A549 (cell line): ENCODE results near the gene RPA3. TPM values are rescaled to one million over a fixed set of nuclear protein-coding genes. Genes with fewer than 3 reads are reported as not detected.

ENCODE experiments used
- ATAC-seq, 2 experiments: fragments of 200-7000 bp in 1 of 2; fragments of >200 bp in 1 of 2; cut with Nextera tagmentation in 1 of 2; cut with Tn5 transposase in 1 of 2; 3 replicates each; pipeline versions ENCODE4 v1.8.0 to v1.9.1; 2018 to 2020; ENCODE audit warnings: mild to moderate bottlenecking in 1 of 2, moderate library complexity in 1 of 2
- CTCF ChIA-PET: fragments of 300-600 bp; sonication (Branson Sonifier 250); formaldehyde crosslinking; extraction: SDS; loops from one replicate; lab custom pipeline; 2021; ENCODE audit warnings: antibody characterized with exemption, inconsistent platforms; lab: Yijun Ruan, JAX
- POLR2A ChIA-PET: fragments of 350-600 bp; formaldehyde crosslinking; extraction: SDS; loops from one replicate; lab custom pipeline; 2021; ENCODE audit warnings: antibody characterized with exemption, inconsistent platforms; lab: Yijun Ruan, JAX
- DNase-seq, 2 experiments: peaks; one replicate each; pipeline versions ENCODE4 v3.0.0 to v3.0.0-alpha.2; 2011 to 2016; ENCODE audit warnings: low read depth in 1 of 2, low spot score in 1 of 2
- FAIRE-seq: peaks from 2 replicates; lab custom pipeline; 2011; peaks lifted over from hg19 to GRCh38; lab: Jason Lieb, UNC
- H3K27ac ChIP-seq, 2 experiments: fragments of >200 bp; sonication (Bioruptor Twin); formaldehyde crosslinking; 3 replicates each; pipeline ENCODE4 v1.5.1; 2016 to 2017
- H3K4me1 ChIP-seq: fragments of >200 bp; sonication (Bioruptor Twin); formaldehyde crosslinking; 3 replicates; pipeline ENCODE4 v1.6.1; 2016
- H3K4me2 ChIP-seq: fragments of >200 bp; sonication (Bioruptor Twin); formaldehyde crosslinking; 3 replicates; pipeline ENCODE4 v1.6.1; 2016
- H3K4me3 ChIP-seq: fragments of >200 bp; sonication (Bioruptor Twin); formaldehyde crosslinking; 3 replicates; pipeline ENCODE4 v1.5.1; 2016
- H3K9me3 ChIP-seq: fragments of >200 bp; sonication (Bioruptor Twin); formaldehyde crosslinking; 3 replicates; pipeline ENCODE4 v1.6.1; 2016
- BHLHE40 ChIP-seq: IDR thresholded peaks from 2 replicates; pipeline ENCODE4 v1.6.1; 2012; ENCODE audit warnings: low read depth, low read length, inconsistent platforms
- CBX2 ChIP-seq: fragments of 200-600 bp; sonication (generic); IDR thresholded peaks from 2 replicates; pipeline ENCODE4 v1.6.1; 2016; ENCODE audit warnings: low read depth, mild to moderate bottlenecking, borderline replicate concordance
- CBX8 ChIP-seq: fragments of 200-600 bp; sonication (generic); IDR thresholded peaks from 2 replicates; pipeline ENCODE4 v1.6.1; 2016
- CHD2 ChIP-seq: fragments of 150-350 bp; IDR thresholded peaks from 2 replicates; pipeline ENCODE4 v1.6.1; 2014; ENCODE audit warnings: low read length; ENCODE audit not compliant: partially characterized antibody
- CHD4 ChIP-seq: fragments of 200-600 bp; sonication (generic); IDR thresholded peaks from 2 replicates; pipeline ENCODE4 v1.6.1; 2016; ENCODE audit warnings: antibody characterized with exemption, mild to moderate bottlenecking, borderline replicate concordance
- EHF ChIP-seq: fragments of 250-450 bp; sonication (Bioruptor Pico); IDR thresholded peaks from 2 replicates; pipeline ENCODE4 v1.5.0; 2020; ENCODE audit warnings: mild to moderate bottlenecking
- EHMT2 ChIP-seq: fragments of 200-600 bp; sonication (generic); IDR thresholded peaks from 2 replicates; pipeline ENCODE4 v1.6.1; 2016; ENCODE audit warnings: antibody characterized with exemption, low read depth, mild to moderate bottlenecking, moderate library complexity
- ESRRA ChIP-seq: fragments of 150-350 bp; IDR thresholded peaks from 2 replicates; pipeline ENCODE4 v1.6.1; 2014; ENCODE audit warnings: mild to moderate bottlenecking, low read length, borderline replicate concordance
- FOSL2 ChIP-seq, 2 experiments: fragments of 450-650 bp in 1 of 2; fragments of >200 bp in 1 of 2; sonication (Bioruptor Twin) in 1 of 2; formaldehyde crosslinking; IDR thresholded peaks; 2 replicates each; pipeline versions ENCODE4 v1.5.0 to v1.6.1; 2016 to 2020; ENCODE audit warnings: mild to moderate bottlenecking in 1 of 2, moderate library complexity in 1 of 2
- GATA3 ChIP-seq: IDR thresholded peaks from 2 replicates; pipeline ENCODE4 v1.6.1; 2012; ENCODE audit warnings: borderline replicate concordance
- HDAC2 ChIP-seq: fragments of 200-600 bp; sonication (generic); IDR thresholded peaks from 2 replicates; pipeline ENCODE4 v1.6.1; 2016
- HEYL ChIP-seq: fragments of 250-450 bp; sonication (Bioruptor Pico); IDR thresholded peaks from 2 replicates; pipeline ENCODE4 v1.8.0; 2021; ENCODE audit warnings: mild to moderate bottlenecking, moderate library complexity
- HOXA7 ChIP-seq: fragments of 250-450 bp; sonication (Bioruptor Pico); IDR thresholded peaks from 2 replicates; pipeline ENCODE4 v1.5.0; 2020; ENCODE audit warnings: mild to moderate bottlenecking, moderate library complexity
- KDM1A ChIP-seq: fragments of 200-600 bp; sonication (generic); IDR thresholded peaks from 2 replicates; pipeline ENCODE4 v1.6.1; 2016; ENCODE audit warnings: low read depth, mild to moderate bottlenecking
- KDM5A ChIP-seq: fragments of 200-600 bp; sonication (generic); IDR thresholded peaks from 2 replicates; pipeline ENCODE4 v1.6.1; 2016; ENCODE audit warnings: antibody characterized with exemption, mild to moderate bottlenecking
- MAFK ChIP-seq: fragments of 450-650 bp; IDR thresholded peaks from 2 replicates; pipeline ENCODE4 v1.6.1; 2014; ENCODE audit not compliant: partially characterized antibody
- MYC ChIP-seq: IDR thresholded peaks from 2 replicates; pipeline ENCODE4 v1.6.1; 2012; ENCODE audit warnings: mild to moderate bottlenecking, inconsistent platforms, low read length, improper control_type of control experiment, borderline replicate concordance
- NFE2L2 ChIP-seq: fragments of 150-350 bp; conservative IDR thresholded peaks from 2 replicates; pipeline ENCODE4 v1.6.1; 2014; ENCODE audit warnings: low read length
- NPAS2 ChIP-seq: fragments of 250-450 bp; sonication (Bioruptor Pico); IDR thresholded peaks from 2 replicates; pipeline ENCODE4 v1.8.0; 2022; ENCODE audit warnings: mild to moderate bottlenecking, moderate library complexity, borderline replicate concordance
- POLR2AphosphoS2 ChIP-seq: conservative IDR thresholded peaks from 2 replicates; pipeline ENCODE4 v1.6.1; 2012; ENCODE audit warnings: low read length, improper control_type of control experiment, inconsistent platforms
- RAD21 ChIP-seq, 2 experiments: fragments of >200 bp in 1 of 2; sonication (Bioruptor Twin) in 1 of 2; formaldehyde crosslinking in 1 of 2; IDR thresholded peaks in 1 of 2; conservative IDR thresholded peaks in 1 of 2; 2 replicates in 1 of 2; 3 replicates in 1 of 2; pipeline ENCODE4 v1.6.1; 2012 to 2018; ENCODE audit warnings: inconsistent platforms in 1 of 2
- RARB ChIP-seq: fragments of 250-450 bp; sonication (Bioruptor Pico); IDR thresholded peaks from 2 replicates; pipeline ENCODE4 v1.8.0; 2021; ENCODE audit warnings: mild to moderate bottlenecking, moderate library complexity
- TFCP2L1 ChIP-seq: fragments of 250-450 bp; sonication (Bioruptor Pico); IDR thresholded peaks from 2 replicates; pipeline ENCODE4 v1.5.0; 2021; ENCODE audit warnings: mild to moderate bottlenecking
- ZC3H11A ChIP-seq: fragments of 450-650 bp; IDR thresholded peaks from 2 replicates; pipeline ENCODE4 v1.6.1; 2014; ENCODE audit warnings: antibody characterized with exemption, mild to moderate bottlenecking
- ZFP36 ChIP-seq: fragments of 450-650 bp; IDR thresholded peaks from 2 replicates; pipeline ENCODE4 v1.6.1; 2014; ENCODE audit warnings: borderline replicate concordance; ENCODE audit not compliant: partially characterized antibody
- ZNF302 ChIP-seq: fragments of 250-450 bp; sonication (Bioruptor Pico); IDR thresholded peaks from 2 replicates; pipeline ENCODE4 v1.9.0; 2021; ENCODE audit warnings: inconsistent platforms, mild to moderate bottlenecking, moderate library complexity
- ZSCAN20 ChIP-seq: fragments of 250-450 bp; sonication (Bioruptor Pico); IDR thresholded peaks from 2 replicates; pipeline ENCODE4 v1.8.0; 2022; ENCODE audit warnings: mild to moderate bottlenecking, moderate library complexity
- WGBS: methylation state at CpG from one replicate; pipeline ENCODE4 v1.1.6; 2017; ENCODE audit errors: missing lambda C conversion rate; 5-methylcytosine and 5-hydroxymethylcytosine counted together
- polyA plus RNA-seq, 4 experiments: library from polyadenylated mRNA; depleted of rRNA in 3 of 4; stranded (reverse); fragments of >200 nt; fragmentation: RNase III in 1 of 4; extraction: RNeasy Plus Mini Kit Qiagen cat#74134 plus additional on column Dnase treatment in 1 of 4; gene quantifications; 2 replicates in 3 of 4; 3 replicates in 1 of 4; pipeline ENCODE4 v1.2.3, GENCODE V29; 2011 to 2017
- TF ChIP-seq, protein P1 (sequence below): fragments of 250-450 bp; sonication (Bioruptor Pico); IDR thresholded peaks from 2 replicates; pipeline ENCODE4 v1.5.0; 2020; ENCODE audit warnings: low read depth, mild to moderate bottlenecking, moderate library complexity
- TF ChIP-seq, protein P2 (sequence below): fragments of >200 bp; sonication (Bioruptor Twin); formaldehyde crosslinking; IDR thresholded peaks from 3 replicates; pipeline ENCODE4 v1.6.1; 2016
- TF ChIP-seq, protein P3 (sequence below): fragments of >200 bp; sonication (Bioruptor Twin); formaldehyde crosslinking; IDR thresholded peaks from 2 replicates; pipeline ENCODE4 v1.6.1; 2016

Gene RPA3
- polyA plus RNA-seq, 2 of the 4 experiments (the other 2 are of a cell fraction): 95.1 to 129 TPM

DNA sequence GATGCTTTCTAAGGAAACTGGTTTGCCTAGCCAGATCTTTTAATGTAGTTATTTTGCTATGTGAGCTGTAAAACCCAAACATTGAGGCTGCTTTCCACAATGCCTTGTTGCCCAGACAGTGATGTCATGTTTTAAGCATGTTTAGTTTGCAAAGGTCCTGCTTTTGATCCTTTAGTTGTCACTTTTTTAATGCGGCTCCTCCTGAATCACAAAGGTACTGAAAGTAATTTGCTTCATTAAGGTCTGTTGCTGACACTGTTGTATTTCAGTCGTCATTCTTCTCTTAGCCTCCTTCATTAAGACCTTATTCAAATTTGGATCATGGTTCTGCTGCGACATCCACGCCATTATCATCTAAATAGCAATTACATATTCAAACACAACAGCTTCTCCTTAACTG lies 10.6 kb downstream of the RPA3 start:
- CTCF ChIA-PET: interaction anchor here (1.1 kb wide), 1 partner anchor 8 kb away, joined by 3 read pairs; no protein-coding TSS in a partner anchor
- FAIRE-seq (no peak), ATAC-seq (no peak), DNase-seq (no peak)
- no peak overlapping the region for H3K4me3 ChIP-seq
- H3K4me2 ChIP-seq: peak overlapping the region; percentile 18; the same call in 1 of the 3 replicates
- no peak overlapping the region for H3K27ac ChIP-seq
- TF ChIP-seq MAFK (no peak), NFE2L2 (no peak)
- WGBS: 82% methylated on average over 4 of the region's 4 CpGs
- POLR2A ChIA-PET: no interaction called here
- no peaks in the 10 kb centered on the region for H3K9me3 ChIP-seq
- peaks cover 11% of the 10 kb centered on the region; the same call in 2 of the 3 replicates for H3K4me1 ChIP-seq

DNA sequence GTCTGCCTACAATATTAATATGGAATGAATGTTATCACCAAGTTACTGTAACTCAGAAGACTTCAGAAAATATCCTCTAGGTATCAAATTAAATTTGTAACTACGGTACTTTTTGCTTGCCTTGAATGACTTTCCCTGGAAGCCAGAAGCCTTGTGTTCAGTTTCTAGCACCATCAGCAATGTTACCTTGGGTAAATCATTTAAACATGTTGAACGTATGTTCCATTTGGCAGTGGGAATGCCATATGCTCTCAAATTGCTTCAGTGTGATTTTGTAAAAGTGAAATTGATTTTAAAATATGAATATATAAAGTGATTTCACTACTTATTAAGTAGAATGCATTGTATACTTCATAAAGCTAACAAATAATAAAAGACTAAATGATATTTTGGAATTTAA lies 11.2 kb downstream of the RPA3 start:
- H3K9me3 ChIP-seq: no peaks in the 10 kb centered on the region
- ChIA-PET CTCF (no interaction called here), POLR2A (no interaction called here)
- DNase-seq: no peak
- no peak overlapping the region for H3K4me3 ChIP-seq
- TF ChIP-seq EHF (CRISPR knock-in tag) (no peak), CBX8 (no peak), NPAS2 (no peak), CHD2 (no peak), GATA3 (no peak), ZFP36 (no peak), KDM1A (no peak), EHMT2 (no peak), CHD4 (no peak), RARB (no peak)
- TF ChIP-seq, all 56 proteins: peak for 0
- WGBS: 91% methylated on average over 2 of the region's 2 CpGs
- Histone ChIP-seq H3K4me2 (peak overlapping the region; percentile 18; the same call in 1 of the 3 replicates), H3K4me1 (peaks cover 11% of the 10 kb centered on the region; the same call in 2 of the 3 replicates), H3K27ac (no peak overlapping the region)
- no peak for FAIRE-seq
- ATAC-seq: no peak

DNA sequence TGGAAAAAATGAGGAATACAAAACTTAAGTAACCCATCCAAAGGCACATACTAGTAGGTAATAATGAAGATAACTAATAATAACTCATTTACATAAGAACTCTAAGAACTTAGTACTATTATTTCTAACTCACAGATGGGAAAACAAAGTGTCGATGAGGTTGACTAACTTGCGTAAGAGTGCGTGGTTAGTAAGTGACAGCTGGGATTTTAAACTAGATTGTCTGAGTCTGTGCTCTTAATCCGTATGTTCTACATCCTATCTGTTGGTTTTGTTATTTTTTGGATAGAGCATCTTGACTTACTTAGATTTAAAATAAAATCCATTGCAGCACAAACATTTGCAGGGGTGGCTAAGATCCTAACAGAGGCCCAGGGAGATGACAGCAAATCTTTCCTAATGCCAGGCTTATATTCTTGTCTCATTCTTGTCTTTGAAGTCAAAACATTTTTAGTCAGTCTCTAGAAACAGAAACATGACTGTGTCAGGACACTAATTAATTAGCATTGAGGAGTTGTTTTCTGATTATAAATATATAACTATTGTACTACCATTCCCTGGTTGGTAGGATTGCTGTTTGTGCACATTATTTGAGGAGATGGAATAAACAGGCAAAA lies 11.7 kb downstream of the RPA3 start:
- no peak for FAIRE-seq
- Histone ChIP-seq H3K4me1 (peaks cover 11% of the 10 kb centered on the region; the same call in 2 of the 3 replicates), H3K9me3 (no peaks in the 10 kb centered on the region), H3K27ac (no peak overlapping the region), H3K4me3 (no peak overlapping the region), H3K4me2 (no peak overlapping the region)
- WGBS: 93% methylated on average over 4 of the region's 4 CpGs
- POLR2A ChIA-PET: no interaction called here
- no peak for ATAC-seq
- TF ChIP-seq, protein P1, sequence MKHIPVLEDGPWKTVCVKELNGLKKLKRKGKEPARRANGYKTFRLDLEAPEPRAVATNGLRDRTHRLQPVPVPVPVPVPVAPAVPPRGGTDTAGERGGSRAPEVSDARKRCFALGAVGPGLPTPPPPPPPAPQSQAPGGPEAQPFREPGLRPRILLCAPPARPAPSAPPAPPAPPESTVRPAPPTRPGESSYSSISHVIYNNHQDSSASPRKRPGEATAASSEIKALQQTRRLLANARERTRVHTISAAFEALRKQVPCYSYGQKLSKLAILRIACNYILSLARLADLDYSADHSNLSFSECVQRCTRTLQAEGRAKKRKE (CRISPR knock-in tag): no peak
- TF ChIP-seq, protein P2, sequence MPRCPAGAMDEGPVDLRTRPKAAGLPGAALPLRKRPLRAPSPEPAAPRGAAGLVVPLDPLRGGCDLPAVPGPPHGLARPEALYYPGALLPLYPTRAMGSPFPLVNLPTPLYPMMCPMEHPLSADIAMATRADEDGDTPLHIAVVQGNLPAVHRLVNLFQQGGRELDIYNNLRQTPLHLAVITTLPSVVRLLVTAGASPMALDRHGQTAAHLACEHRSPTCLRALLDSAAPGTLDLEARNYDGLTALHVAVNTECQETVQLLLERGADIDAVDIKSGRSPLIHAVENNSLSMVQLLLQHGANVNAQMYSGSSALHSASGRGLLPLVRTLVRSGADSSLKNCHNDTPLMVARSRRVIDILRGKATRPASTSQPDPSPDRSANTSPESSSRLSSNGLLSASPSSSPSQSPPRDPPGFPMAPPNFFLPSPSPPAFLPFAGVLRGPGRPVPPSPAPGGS: no peak
- no peak for TF ChIP-seq ZFP36
- no peak for TF ChIP-seq HEYL
- no peak for TF ChIP-seq POLR2AphosphoS2
- no peak for TF ChIP-seq CHD2
- no peak for TF ChIP-seq HOXA7 (CRISPR knock-in tag)
- no peak for TF ChIP-seq TFCP2L1 (CRISPR knock-in tag)
- DNase-seq: no peak
- CTCF ChIA-PET: no interaction called here

DNA sequence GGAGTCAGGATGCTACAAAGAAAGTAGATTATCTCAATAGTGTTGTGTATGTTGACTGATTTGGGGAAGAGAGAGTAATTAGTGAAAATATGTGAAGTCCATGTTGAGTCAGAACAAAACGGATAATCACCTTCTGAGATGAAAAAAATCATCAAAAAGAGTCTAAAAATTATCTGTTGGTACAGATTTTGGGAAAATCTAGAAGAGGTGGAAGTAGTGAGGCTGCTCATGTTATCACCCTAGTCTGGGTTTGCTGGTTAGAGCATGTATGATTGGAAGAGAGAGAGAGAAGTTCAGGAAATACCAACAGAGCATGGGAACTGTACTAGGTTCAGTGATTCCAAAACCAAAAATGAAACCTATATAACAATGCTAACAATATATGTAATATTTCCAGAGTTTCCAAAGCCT lies 12.3 kb downstream of the RPA3 start:
- Histone ChIP-seq H3K27ac (no peak overlapping the region), H3K9me3 (no peaks in the 10 kb centered on the region), H3K4me3 (no peak overlapping the region), H3K4me1 (peaks cover 11% of the 10 kb centered on the region; the same call in 2 of the 3 replicates), H3K4me2 (no peak overlapping the region)
- DNase-seq (no peak), ATAC-seq (no peak), FAIRE-seq (no peak)
- TF ChIP-seq RAD21 (conservative IDR thresholded peaks at IDR 0.05 in 1 of 2, IDR thresholded peaks at IDR 0.05 in 1 of 2) (no peak), ESRRA (no peak), ZFP36 (no peak), HEYL (no peak), KDM1A (no peak), MYC (no peak), ZC3H11A (no peak), EHF (CRISPR knock-in tag) (no peak), BHLHE40 (no peak), CBX2 (no peak), KDM5A (no peak), HDAC2 (no peak), ZNF302 (CRISPR knock-in tag) (no peak), FOSL2 (IDR thresholded peaks at IDR 0.05) (no peak), FOSL2 (CRISPR knock-in tag; IDR thresholded peaks at IDR 0.05) (no peak), CHD4 (no peak), ZSCAN20 (CRISPR knock-in tag) (no peak), RARB (no peak)
- TF ChIP-seq, protein P3, sequence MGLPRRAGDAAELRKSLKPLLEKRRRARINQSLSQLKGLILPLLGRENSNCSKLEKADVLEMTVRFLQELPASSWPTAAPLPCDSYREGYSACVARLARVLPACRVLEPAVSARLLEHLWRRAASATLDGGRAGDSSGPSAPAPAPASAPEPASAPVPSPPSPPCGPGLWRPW: no peak
- WGBS: 73% methylated on average over 1 of the region's 1 CpG
- ChIA-PET POLR2A (no interaction called here), CTCF (no interaction called here)
